Measurements from ENCODE around the gene GSTO2. TPM values are rescaled to one million over a fixed set of nuclear protein-coding genes. Genes with fewer than 3 reads are reported as not detected.
A peak's percentile ranks its signal among the peaks of the same experiment; 100 is the strongest.

The GSTO2 gene
- total RNA-seq, 2 experiments from 2014 or later: 0.96 to 1.3 TPM

GRCh38 chr10:104257235-104257634 lies 11.7 kb upstream of the GSTO2 start:
- CTCF ChIA-PET: interaction anchor here (1.1 to 2.5 kb wide), 5 partner anchors 9 to 135 kb away, joined by 3 to 9 read pairs (median 3); partner anchors contain the start of genes GSTO2 and SFR1
- no peak overlapping the region for H3K27ac Mint-ChIP-seq
- H3K4me1 Mint-ChIP-seq: peaks cover 70% of the 10 kb centered on the region
- H3K27me3 Mint-ChIP-seq: no peaks in the 10 kb centered on the region
- DNase-seq (no peak), ATAC-seq (no peak)
- H3K9me3 Mint-ChIP-seq (ENCODE audit: low read depth): no peaks in the 10 kb centered on the region
- H3K4me3 Mint-ChIP-seq: no peak overlapping the region
- peaks cover 53% of the 10 kb centered on the region for H3K36me3 Mint-ChIP-seq

DNA sequence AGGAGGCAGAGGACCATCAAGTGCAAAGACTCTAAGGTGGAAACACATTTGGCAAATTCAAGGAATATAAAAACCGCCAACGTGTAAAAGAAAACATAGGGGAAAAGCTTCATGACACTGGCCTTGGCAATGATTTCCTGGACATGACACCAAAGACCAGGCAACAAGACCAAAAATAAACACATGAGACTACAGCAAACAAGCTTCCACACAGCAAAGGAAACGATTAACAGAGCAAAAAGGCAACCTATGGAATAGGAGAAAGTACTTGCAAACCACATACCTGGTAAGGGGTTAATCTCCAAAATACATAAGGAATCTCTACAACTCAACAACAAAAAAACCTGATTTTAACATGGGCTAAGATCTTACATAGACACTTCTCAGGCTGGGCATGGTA lies 10.8 kb upstream of the GSTO2 start:
- H3K9me3 Mint-ChIP-seq (ENCODE audit: low read depth): no peaks in the 10 kb centered on the region
- peak overlapping the region; percentile 53 for H3K27ac Mint-ChIP-seq
- H3K27me3 Mint-ChIP-seq: no peaks in the 10 kb centered on the region
- H3K4me3 Mint-ChIP-seq: no peak overlapping the region
- DNase-seq (no peak), ATAC-seq (no peak)
- peaks cover 57% of the 10 kb centered on the region for H3K36me3 Mint-ChIP-seq
- CTCF ChIA-PET: interaction anchor here (1.2 to 2.5 kb wide), 2 partner anchors 16 to 136 kb away, joined by 3 to 9 read pairs; partner anchors contain the start of gene SFR1
- peaks cover 71% of the 10 kb centered on the region for H3K4me1 Mint-ChIP-seq

DNA sequence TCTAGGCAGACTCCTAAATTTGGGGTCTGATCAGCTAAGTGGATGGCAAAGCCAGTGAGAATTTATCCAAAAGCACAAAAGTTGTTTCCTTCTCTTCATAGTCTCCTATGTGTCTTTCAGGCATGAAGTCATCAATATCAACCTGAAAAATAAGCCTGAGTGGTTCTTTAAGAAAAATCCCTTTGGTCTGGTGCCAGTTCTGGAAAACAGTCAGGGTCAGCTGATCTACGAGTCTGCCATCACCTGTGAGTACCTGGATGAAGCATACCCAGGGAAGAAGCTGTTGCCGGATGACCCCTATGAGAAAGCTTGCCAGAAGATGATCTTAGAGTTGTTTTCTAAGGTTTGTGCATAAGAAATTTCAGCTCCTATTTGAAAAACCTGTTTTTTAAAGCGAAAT lies 9.5 kb upstream of the GSTO2 start:
- no peaks in the 10 kb centered on the region for H3K9me3 Mint-ChIP-seq (ENCODE audit: low read depth)
- CTCF ChIA-PET: interaction anchor here (1.2 to 2.5 kb wide), 2 partner anchors 15 to 91 kb away, joined by 3 to 9 read pairs; no protein-coding TSS in a partner anchor
- peak overlapping the region; percentile 83 for H3K27ac Mint-ChIP-seq
- no peak for DNase-seq
- H3K36me3 Mint-ChIP-seq: peaks cover 69% of the 10 kb centered on the region
- H3K27me3 Mint-ChIP-seq: no peaks in the 10 kb centered on the region
- H3K4me1 Mint-ChIP-seq: peaks cover 68% of the 10 kb centered on the region
- ATAC-seq: no peak
- no peak overlapping the region for H3K4me3 Mint-ChIP-seq

DNA sequence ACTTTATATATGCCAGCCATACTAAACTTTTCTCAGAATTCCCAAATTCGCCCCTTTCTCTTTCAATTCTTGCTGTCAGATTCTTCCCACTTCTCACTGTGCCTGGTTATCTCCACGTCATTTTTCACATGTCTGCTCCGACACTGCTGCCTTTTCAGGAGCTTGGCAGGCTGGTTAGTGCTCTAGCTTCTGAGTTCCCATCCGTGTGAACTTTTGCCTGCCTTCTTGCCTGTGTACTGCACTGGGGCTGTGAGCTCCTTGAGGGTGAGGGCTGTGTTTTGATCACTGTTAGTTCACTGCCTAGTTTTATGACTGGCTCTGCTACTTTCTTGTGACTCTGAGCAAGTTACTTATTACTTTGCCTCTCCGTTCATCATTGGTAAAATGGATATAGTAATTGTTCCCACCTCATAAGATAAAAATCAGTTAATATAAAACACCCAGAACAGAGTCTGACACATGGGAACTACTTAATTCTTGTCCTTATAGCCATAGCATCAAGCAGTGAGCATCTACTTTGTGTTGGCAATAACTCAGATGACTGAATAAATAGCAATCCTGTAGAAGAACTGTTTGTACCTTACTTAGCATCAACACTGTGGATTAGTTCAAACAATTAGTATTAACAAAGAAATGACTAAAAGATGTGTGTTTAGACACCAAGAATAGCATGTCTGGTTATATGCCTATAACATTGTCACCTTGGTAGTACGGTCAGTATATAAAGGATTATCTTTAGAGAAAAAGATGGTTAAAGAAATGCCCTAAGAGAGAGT lies 8.8 kb upstream of the GSTO2 start:
- H3K4me3 Mint-ChIP-seq: peak overlapping the region; percentile 24
- no peaks in the 10 kb centered on the region for H3K27me3 Mint-ChIP-seq
- DNase-seq: no peak
- peaks cover 72% of the 10 kb centered on the region for H3K4me1 Mint-ChIP-seq
- H3K9me3 Mint-ChIP-seq (ENCODE audit: low read depth): no peaks in the 10 kb centered on the region
- peak overlapping the region; percentile 83 for H3K27ac Mint-ChIP-seq
- ATAC-seq: no peak
- peaks cover 74% of the 10 kb centered on the region for H3K36me3 Mint-ChIP-seq
- CTCF ChIA-PET: interaction anchor here (1.2 kb wide), 2 partner anchors 14 to 91 kb away, joined by 3 read pairs; no protein-coding TSS in a partner anchor

GRCh38 chr10:104260775-104261115 lies 8.2 kb upstream of the GSTO2 start:
- no peaks in the 10 kb centered on the region for H3K9me3 Mint-ChIP-seq (ENCODE audit: low read depth)
- H3K4me1 Mint-ChIP-seq: peaks cover 77% of the 10 kb centered on the region
- H3K27me3 Mint-ChIP-seq: no peaks in the 10 kb centered on the region
- DNase-seq (no peak), ATAC-seq (peak; percentile 64)
- H3K27ac Mint-ChIP-seq: peak overlapping the region; percentile 83
- H3K4me3 Mint-ChIP-seq: peak overlapping the region; percentile 24
- peaks cover 76% of the 10 kb centered on the region for H3K36me3 Mint-ChIP-seq
- CTCF ChIA-PET: interaction anchor here (1.2 kb wide), 1 partner anchor 14 kb away, joined by 3 read pairs; no protein-coding TSS in a partner anchor

- ATAC-seq (no peak), DNase-seq (no peak)
- Mint-ChIP-seq H3K4me3 (no peak overlapping the region), H3K36me3 (peaks cover 83% of the 10 kb centered on the region), H3K27ac (peak overlapping the region; percentile 57), H3K27me3 (no peaks in the 10 kb centered on the region), H3K4me1 (peaks cover 77% of the 10 kb centered on the region), H3K9me3 (ENCODE audit: low read depth) (no peaks in the 10 kb centered on the region)
- CTCF ChIA-PET: interaction anchor here (1.1 to 2.0 kb wide), 3 partner anchors 11 to 30 kb away, joined by 3 to 8 read pairs (median 4); no protein-coding TSS in a partner anchor
Observed at GRCh38 chr10:104262055-104262454, 6.9 kb upstream of the GSTO2 start.

DNA sequence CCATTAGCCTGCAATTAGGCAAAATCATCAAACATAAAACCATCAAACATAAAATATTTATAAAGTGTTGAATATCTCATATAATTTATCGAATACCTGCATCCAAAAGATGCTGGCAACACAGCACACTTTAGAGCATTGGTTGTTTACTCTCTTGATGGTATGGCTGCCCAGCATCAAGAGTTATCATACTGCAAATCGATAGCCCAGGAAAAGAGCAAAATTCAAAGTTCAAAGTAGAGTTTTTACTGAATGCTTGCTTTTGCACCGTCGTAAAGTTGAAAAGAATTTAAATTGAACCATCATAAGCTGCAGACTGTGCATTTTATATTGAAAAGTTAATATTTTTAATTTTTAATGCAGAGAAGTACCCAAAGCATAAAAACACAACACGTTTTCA lies 4.2 kb upstream of the GSTO2 start:
- peaks cover 73% of the 10 kb centered on the region for H3K4me1 Mint-ChIP-seq
- no peak overlapping the region for H3K4me3 Mint-ChIP-seq
- ATAC-seq: no peak
- H3K27ac Mint-ChIP-seq: no peak overlapping the region
- H3K9me3 Mint-ChIP-seq (ENCODE audit: low read depth): no peaks in the 10 kb centered on the region
- DNase-seq: no peak
- H3K36me3 Mint-ChIP-seq: peaks cover 78% of the 10 kb centered on the region
- CTCF ChIA-PET: interaction anchor here (1.3 kb wide), 1 partner anchor 10 kb away, joined by 6 read pairs; no protein-coding TSS in a partner anchor
- no peaks in the 10 kb centered on the region for H3K27me3 Mint-ChIP-seq

DNA sequence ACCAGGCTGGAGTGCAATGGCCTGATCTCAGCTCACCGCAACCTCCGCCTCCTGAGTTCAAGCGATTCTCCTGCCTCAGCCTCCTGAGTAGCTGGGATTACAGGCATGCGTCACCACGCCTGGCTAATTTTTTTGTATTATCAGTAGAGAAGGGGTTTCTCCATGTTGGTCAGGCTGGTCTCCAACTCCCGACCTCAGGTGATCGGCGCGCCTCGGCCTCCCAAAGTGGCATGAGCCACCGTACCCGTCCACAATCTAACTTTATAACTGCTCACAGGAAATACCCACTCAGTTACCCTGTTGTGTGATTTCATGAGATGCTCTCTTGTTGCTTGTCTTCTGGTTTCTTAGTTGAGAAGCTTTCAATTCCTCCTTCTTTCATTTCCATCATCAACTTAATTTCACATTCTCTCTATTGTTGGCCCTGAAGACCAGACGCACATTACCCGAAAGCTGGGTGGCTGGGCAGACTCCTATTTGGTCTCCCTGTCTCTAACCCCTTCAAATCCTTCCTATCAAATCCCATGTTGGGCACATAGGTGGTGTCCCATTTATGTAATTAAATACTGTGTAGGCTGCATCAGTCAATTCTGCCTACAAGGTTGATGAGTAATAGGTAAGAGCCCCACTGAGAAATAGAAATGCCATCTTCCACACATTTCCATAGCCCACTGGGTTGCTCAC lies 1.1 kb upstream of the GSTO2 start:
- CTCF ChIA-PET: interaction anchor here (1.7 to 13.0 kb wide), 3 partner anchors 13 to 83 kb away, joined by 10 to 154 read pairs (median 17); partner anchors contain the start of gene GSTO1
- Mint-ChIP-seq H3K9me3 (ENCODE audit: low read depth) (no peaks in the 10 kb centered on the region), H3K27me3 (no peaks in the 10 kb centered on the region), H3K27ac (peak overlapping the region; percentile 94), H3K4me1 (peaks cover 47% of the 10 kb centered on the region), H3K4me3 (peak overlapping the region; percentile 91), H3K36me3 (peaks cover 49% of the 10 kb centered on the region)
- no peak for DNase-seq
- ATAC-seq: no peak

DNA sequence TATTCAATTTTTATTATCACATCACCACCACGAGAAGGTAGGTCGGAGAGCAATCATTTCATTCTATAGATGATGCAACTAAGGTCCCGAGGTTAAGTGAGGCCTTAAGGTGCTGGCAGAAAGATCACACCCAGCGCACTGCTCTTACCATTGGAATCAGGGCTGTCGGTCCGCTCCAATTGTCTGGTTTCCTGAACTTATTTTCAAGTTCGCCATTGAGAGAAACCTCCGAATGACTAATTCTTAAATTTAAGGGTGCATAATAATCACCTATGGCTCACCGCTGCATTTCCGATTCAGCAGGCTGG lies 625 bp upstream of the GSTO2 start:
- Mint-ChIP-seq H3K4me1 (peaks cover 47% of the 10 kb centered on the region), H3K9me3 (ENCODE audit: low read depth) (no peaks in the 10 kb centered on the region), H3K4me3 (peak overlapping the region; percentile 91), H3K36me3 (peaks cover 48% of the 10 kb centered on the region), H3K27ac (peak overlapping the region; percentile 94), H3K27me3 (no peaks in the 10 kb centered on the region)
- CTCF ChIA-PET: interaction anchor here (0.6 to 13.0 kb wide), 4 partner anchors 21 to 98 kb away, joined by 3 to 154 read pairs (median 10); partner anchors contain the start of gene CFAP58
- no peak for ATAC-seq
- no peak for DNase-seq

- no peak overlapping the region for H3K4me3 Mint-ChIP-seq
- peaks cover 2% of the 10 kb centered on the region for H3K36me3 Mint-ChIP-seq
- peaks cover 13% of the 10 kb centered on the region for H3K4me1 Mint-ChIP-seq
- H3K27me3 Mint-ChIP-seq: peaks cover 22% of the 10 kb centered on the region
- DNase-seq: no peak
- ATAC-seq: no peak
- CTCF ChIA-PET: interaction anchor here (1.0 to 13.0 kb wide), 12 partner anchors 10 to 385 kb away, joined by 3 to 154 read pairs (median 8); partner anchors contain the start of genes CFAP58 and GSTO1
- H3K9me3 Mint-ChIP-seq (ENCODE audit: low read depth): no peaks in the 10 kb centered on the region
- H3K27ac Mint-ChIP-seq: no peak overlapping the region
Observed at GRCh38 chr10:104273286-104273685, 4.3 kb downstream of the GSTO2 start.

DNA sequence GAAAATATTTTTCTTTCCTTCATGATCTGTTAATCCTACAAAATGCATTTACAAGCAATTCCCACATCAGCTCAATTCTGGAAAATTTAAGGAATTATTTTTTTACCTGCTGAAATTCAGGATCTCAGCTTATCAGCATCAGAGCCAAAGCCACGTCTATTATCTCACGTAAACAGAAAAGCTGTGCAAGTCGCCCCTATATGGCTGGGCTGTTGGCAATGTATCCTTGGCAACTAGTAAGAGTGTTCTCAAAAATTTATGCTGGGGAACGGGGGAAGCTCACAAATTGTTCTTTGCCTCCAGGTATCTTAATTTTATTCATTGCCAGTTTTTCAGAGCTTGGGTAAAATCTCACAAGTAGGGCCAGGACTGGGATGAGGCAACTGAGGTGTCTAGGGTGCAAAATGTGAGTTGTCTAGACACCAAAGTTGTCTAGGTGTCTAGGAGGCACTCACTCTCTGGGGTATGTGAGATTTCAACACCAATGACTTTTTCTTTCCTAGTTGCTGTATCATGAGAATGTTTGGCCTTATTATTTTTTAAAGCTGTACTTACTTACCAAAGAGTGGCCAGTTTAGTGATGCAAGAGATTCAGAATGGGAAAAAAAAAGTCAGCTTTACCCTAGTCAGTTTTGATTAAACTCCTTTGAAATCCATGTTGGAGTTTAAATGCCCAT lies 5.1 kb downstream of the GSTO2 start:
- DNase-seq (no peak), ATAC-seq (no peak)
- no peaks in the 10 kb centered on the region for H3K9me3 Mint-ChIP-seq (ENCODE audit: low read depth)
- CTCF ChIA-PET: interaction anchor here (0.8 to 13.0 kb wide), 26 partner anchors 9 to 386 kb away, joined by 3 to 154 read pairs (median 6); partner anchors contain the start of genes CFAP58, GSTO1 and SFR1
- no peak overlapping the region for H3K27ac Mint-ChIP-seq
- H3K4me1 Mint-ChIP-seq: peaks cover 10% of the 10 kb centered on the region
- no peaks in the 10 kb centered on the region for H3K36me3 Mint-ChIP-seq
- H3K27me3 Mint-ChIP-seq: peaks cover 24% of the 10 kb centered on the region
- H3K4me3 Mint-ChIP-seq: no peak overlapping the region

DNA sequence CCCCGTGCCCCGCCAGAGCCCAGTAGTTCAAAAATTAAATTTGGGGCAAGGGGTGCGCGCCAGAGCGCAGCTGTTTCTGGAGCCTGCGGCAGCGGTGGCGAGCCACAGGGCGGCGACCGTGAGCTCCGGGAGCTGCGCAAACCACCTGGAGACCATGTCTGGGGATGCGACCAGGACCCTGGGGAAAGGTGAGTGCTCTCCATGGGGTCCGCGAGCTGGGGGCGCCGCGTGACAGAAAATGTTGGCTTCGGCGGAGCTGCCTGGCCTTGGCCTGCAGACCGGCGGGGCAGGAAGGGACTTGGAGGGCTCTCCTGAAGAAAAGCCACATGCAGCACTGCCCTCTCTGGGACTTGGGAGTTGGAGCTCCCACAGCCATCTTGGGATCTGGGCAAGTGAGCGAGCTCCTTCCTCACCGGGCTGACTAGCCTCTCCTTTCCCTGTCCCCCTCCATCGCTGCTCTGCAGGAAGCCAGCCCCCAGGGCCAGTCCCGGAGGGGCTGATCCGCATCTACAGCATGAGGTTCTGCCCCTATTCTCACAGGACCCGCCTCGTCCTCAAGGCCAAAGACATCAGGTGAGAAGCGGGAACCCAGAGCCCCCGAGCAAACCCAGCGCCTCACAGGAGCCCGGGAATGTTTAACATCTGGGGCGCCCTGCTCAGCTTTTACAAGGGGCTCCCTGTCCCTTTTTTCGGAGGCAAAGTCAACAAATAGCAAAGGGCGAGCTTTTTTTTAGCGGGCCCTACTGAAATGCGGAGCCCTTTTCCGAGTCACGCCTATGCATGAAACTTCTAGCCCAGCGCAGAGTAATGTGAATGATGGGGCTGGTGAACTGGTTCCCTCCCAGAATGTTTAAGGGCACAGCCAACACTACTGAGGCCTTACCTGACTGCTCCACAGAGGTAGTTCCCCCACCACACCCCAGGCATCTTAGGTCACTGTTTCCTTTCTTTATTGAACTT lies 6.1 kb downstream of the GSTO2 start:
- Mint-ChIP-seq H3K27ac (no peak overlapping the region), H3K36me3 (no peaks in the 10 kb centered on the region), H3K4me1 (peaks cover 7% of the 10 kb centered on the region), H3K27me3 (peaks cover 24% of the 10 kb centered on the region), H3K9me3 (ENCODE audit: low read depth) (no peaks in the 10 kb centered on the region), H3K4me3 (peak overlapping the region; percentile 52)
- peak; percentile 80 for ATAC-seq
- DNase-seq: peak; percentile 53
- CTCF ChIA-PET: interaction anchor here (0.6 to 13.0 kb wide), 27 partner anchors 8 to 427 kb away, joined by 3 to 154 read pairs (median 6); partner anchors contain the start of genes CFAP58, GSTO1 and SFR1

Data from activated CD8-positive, alpha-beta memory T cell treated with anti-CD3 and anti-CD28 coated beads, Interleukin-2, amount 10 ng/mL, durations not matched to agents 7 days and 5 days (primary cell).